GM12891 (cell line): ENCODE measurements around the gene PNPT1.
"Not testable (repeated sequence)": the region's sequence is repeated elsewhere in the genome, so short reads cannot be mapped to it uniquely, and the experiment has no call there.

Experiments used
- POLR2A ChIP-seq: IDR thresholded peaks from 2 replicates; pipeline ENCODE4 v1.6.1; 2011; ENCODE audit warnings: low read depth, low read length, control low read depth
- TAF1 ChIP-seq: IDR thresholded peaks from 2 replicates; pipeline ENCODE4 v1.6.1; 2011; ENCODE audit warnings: low read depth, low read length, control low read depth

- not testable (repeated sequence) for TF ChIP-seq TAF1, POLR2A
Observed at GRCh38 chr2:55596795-55597194, 96.8 kb downstream of the PNPT1 start.
